ENCODE measurements around the gene SMG6.

Gene SMG6

DNA sequence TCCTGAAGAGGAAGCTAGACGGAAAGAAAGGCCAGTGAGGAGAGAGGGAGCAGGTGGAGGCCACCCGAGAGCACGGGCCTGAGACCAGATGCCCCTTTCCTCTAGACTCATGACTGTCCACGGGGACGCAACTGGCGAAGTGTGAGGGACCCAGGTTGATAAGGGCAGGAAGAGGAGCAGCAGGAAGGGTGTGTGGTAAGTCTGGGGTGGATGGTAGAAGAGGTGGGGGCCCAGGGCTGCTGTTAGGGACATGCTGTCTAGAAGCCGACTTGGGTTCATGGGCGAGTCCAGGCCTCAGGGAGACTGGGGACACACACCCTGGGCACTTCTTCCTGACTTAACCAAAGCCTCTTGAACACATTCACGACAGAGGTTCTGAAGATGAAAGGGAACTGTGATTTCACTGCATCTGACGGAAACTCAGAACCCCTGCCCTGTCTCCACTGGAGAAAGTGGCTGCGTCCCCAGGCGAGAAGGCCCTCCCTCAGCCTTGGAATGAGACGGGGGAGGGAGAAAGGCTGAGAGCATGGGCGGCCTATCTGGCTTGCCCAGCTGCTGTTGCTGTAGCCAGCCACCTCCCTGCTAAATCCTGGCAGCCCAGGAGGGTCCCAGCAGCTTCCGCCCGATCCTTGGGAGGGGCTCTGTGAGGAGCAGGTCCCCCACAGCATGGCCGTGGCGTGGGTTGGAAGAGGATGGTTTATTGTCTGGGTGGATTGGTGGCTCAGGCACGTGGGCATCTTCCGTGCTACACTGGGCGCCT is 242.7 kb downstream of the SMG6 start:
- H3K4me3 ChIP-seq (ENCODE audit: low read depth, low read length) = no peak overlapping the region
- peaks cover 13% of the 10 kb centered on the region for H3K4me1 ChIP-seq (ENCODE audit: control insufficient read depth, insufficient read depth, low read length)
- H3K9me3 ChIP-seq (ENCODE audit: control insufficient read depth, insufficient read depth, low read length) = no peaks in the 10 kb centered on the region
- H3K27me3 ChIP-seq (ENCODE audit: control insufficient read depth, insufficient read depth, low read length) = peaks cover 24% of the 10 kb centered on the region
- peaks cover 3% of the 10 kb centered on the region for H3K36me3 ChIP-seq (ENCODE audit: control insufficient read depth, insufficient read depth, low read length)
- H3K9ac ChIP-seq (ENCODE audit: low read depth, low read length) = no peak overlapping the region

DNA sequence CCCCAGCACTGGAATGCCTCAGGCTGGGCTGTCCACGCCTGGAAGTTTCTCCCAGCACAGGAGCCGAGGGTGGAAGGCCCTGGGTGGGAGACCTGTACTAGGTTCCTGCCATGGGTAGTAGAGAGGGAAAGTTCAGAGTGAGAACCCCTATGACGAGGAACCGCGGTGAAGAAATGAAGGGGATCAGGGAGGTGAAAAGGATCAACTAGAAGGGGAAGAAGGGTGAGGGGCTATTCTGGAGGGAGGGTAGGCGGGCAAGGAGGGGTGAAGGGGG is 243.3 kb downstream of the SMG6 start:
- H3K4me3 ChIP-seq (ENCODE audit: low read depth, low read length) = no peak overlapping the region
- H3K4me1 ChIP-seq (ENCODE audit: control insufficient read depth, insufficient read depth, low read length) = peaks cover 13% of the 10 kb centered on the region
- H3K36me3 ChIP-seq (ENCODE audit: control insufficient read depth, insufficient read depth, low read length) = peaks cover 3% of the 10 kb centered on the region
- H3K9me3 ChIP-seq (ENCODE audit: control insufficient read depth, insufficient read depth, low read length) = no peaks in the 10 kb centered on the region
- peaks cover 24% of the 10 kb centered on the region for H3K27me3 ChIP-seq (ENCODE audit: control insufficient read depth, insufficient read depth, low read length)
- no peak overlapping the region for H3K9ac ChIP-seq (ENCODE audit: low read depth, low read length)

DNA sequence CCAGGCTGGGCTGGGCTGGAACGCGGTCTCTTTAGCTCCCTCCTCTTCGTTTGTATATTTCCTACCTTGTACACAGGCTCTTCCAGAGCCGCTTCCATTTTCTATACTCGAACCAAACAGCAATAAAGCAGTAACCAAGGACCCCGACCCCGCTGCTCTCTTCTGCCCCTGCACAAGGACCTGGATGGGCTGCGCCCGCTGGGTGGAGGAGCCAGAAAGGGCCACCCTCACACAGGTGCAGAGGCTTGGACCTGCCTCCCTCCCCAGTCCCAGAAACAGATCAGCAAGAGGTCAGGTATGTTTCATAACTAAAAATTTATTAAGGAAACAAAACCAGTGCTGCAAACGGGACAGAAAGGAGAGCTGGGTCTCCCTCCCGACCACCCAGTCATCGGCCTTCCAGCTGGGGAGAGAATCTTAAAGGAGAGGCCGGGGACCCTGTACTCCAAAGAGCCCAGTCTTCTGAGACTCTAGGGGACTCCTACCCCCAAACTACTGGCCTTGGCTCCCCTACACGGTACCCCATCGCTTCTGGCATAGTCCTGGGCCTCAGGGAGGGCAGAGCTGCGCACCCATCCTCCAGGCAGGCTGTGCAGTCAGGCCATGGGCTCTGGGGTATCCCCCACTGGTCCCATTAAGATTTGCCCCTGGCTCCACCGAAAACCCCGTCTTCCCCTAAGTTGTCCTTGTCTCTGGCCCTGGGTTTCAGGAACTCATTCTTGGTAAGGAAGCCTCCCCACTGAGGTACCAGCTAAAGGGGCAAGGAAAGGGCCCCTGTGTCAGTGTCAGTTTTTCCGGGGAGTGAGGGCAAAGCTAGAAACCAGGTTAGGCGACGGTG is 243.8 kb downstream of the SMG6 start:
- Histone ChIP-seq H3K4me3 (ENCODE audit: low read depth, low read length) (no peak overlapping the region), H3K9ac (ENCODE audit: low read depth, low read length) (no peak overlapping the region), H3K9me3 (ENCODE audit: control insufficient read depth, insufficient read depth, low read length) (no peaks in the 10 kb centered on the region), H3K4me1 (ENCODE audit: control insufficient read depth, insufficient read depth, low read length) (peaks cover 11% of the 10 kb centered on the region), H3K36me3 (ENCODE audit: control insufficient read depth, insufficient read depth, low read length) (peaks cover under 1% of the 10 kb centered on the region), H3K27me3 (ENCODE audit: control insufficient read depth, insufficient read depth, low read length) (peaks cover 24% of the 10 kb centered on the region)

DNA sequence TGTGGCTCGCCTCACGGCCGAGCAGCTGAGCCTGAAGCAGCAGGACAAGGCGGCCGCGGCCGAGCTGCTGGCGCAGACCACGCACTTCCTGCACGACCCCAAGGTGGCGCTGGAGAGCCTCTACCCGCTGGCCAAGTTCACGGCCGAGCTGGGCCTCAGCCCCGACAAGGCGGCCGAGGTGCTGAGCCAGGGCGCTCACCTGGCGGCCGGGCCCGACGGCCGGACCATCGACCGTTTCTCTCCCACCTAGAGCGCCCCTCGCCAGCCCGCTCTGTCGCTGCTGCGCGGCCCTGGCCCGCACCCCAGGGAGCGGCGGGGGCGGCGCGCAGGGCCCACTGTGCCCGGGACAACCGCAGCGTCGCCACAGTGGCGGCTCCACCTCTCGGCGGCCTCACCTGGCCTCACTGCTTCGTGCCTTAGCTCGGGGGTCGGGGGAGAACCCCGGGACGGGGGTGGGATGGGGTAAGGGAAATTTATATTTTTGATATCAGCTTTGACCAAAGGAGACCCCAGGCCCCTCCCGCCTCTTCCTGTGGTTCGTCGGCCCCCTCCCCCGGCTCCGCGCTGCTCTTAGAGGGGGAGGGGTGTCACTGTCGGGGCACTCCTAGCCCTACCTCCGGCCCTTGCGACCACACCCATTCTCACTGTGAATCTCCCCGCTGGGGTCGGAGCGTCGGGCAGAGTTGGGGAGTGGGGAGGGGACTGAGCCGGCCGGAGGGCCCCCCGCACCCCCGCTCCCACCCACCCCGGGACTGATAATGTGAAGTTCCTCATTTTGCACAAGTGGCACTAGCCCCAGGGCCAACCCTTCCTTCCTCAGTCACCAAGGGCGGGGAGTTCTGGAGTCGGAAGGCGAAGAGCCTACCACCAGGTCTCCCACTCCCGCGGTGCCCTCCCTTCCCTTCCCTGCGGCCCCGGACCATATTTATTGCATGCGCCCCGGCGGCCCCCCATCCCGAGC is 244.7 kb downstream of the SMG6 start:
- Histone ChIP-seq H3K4me1 (ENCODE audit: control insufficient read depth, insufficient read depth, low read length) (peaks cover 11% of the 10 kb centered on the region), H3K9ac (ENCODE audit: low read depth, low read length) (no peak overlapping the region), H3K9me3 (ENCODE audit: control insufficient read depth, insufficient read depth, low read length) (no peaks in the 10 kb centered on the region), H3K36me3 (ENCODE audit: control insufficient read depth, insufficient read depth, low read length) (no peaks in the 10 kb centered on the region), H3K4me3 (ENCODE audit: low read depth, low read length) (no peak overlapping the region), H3K27me3 (ENCODE audit: control insufficient read depth, insufficient read depth, low read length) (peaks cover 33% of the 10 kb centered on the region)

DNA sequence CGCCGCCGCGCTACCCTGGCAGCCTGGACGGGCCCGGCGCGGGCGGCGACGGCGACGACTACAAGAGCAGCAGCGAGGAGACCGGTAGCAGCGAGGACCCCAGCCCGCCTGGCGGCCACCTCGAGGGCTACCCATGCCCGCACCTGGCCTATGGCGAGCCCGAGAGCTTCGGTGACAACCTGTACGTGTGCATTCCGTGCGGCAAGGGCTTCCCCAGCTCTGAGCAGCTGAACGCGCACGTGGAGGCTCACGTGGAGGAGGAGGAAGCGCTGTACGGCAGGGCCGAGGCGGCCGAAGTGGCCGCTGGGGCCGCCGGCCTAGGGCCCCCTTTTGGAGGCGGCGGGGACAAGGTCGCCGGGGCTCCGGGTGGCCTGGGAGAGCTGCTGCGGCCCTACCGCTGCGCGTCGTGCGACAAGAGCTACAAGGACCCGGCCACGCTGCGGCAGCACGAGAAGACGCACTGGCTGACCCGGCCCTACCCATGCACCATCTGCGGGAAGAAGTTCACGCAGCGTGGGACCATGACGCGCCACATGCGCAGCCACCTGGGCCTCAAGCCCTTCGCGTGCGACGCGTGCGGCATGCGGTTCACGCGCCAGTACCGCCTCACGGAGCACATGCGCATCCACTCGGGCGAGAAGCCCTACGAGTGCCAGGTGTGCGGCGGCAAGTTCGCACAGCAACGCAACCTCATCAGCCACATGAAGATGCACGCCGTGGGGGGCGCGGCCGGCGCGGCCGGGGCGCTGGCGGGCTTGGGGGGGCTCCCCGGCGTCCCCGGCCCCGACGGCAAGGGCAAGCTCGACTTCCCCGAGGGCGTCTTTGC is 245.6 kb downstream of the SMG6 start:
- Histone ChIP-seq H3K9ac (ENCODE audit: low read depth, low read length) (no peak overlapping the region), H3K27me3 (ENCODE audit: control insufficient read depth, insufficient read depth, low read length) (peaks cover 40% of the 10 kb centered on the region), H3K4me3 (ENCODE audit: low read depth, low read length) (no peak overlapping the region), H3K36me3 (ENCODE audit: control insufficient read depth, insufficient read depth, low read length) (no peaks in the 10 kb centered on the region), H3K9me3 (ENCODE audit: control insufficient read depth, insufficient read depth, low read length) (no peaks in the 10 kb centered on the region), H3K4me1 (ENCODE audit: control insufficient read depth, insufficient read depth, low read length) (peaks cover 6% of the 10 kb centered on the region)

DNA sequence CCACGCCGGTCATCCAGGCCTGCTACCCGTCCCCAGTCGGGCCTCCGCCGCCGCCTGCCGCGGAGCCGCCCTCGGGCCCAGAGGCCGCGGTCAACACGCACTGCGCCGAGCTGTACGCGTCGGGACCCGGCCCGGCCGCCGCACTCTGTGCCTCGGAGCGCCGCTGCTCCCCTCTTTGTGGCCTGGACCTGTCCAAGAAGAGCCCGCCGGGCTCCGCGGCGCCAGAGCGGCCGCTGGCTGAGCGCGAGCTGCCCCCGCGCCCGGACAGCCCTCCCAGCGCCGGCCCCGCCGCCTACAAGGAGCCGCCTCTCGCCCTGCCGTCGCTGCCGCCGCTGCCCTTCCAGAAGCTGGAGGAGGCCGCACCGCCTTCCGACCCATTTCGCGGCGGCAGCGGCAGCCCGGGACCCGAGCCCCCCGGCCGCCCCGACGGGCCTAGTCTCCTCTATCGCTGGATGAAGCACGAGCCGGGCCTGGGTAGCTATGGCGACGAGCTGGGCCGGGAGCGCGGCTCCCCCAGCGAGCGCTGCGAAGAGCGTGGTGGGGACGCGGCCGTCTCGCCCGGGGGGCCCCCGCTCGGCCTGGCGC is 246.3 kb downstream of the SMG6 start:
- no peaks in the 10 kb centered on the region for H3K36me3 ChIP-seq (ENCODE audit: control insufficient read depth, insufficient read depth, low read length)
- no peak overlapping the region for H3K9ac ChIP-seq (ENCODE audit: low read depth, low read length)
- no peaks in the 10 kb centered on the region for H3K4me1 ChIP-seq (ENCODE audit: control insufficient read depth, insufficient read depth, low read length)
- peaks cover 43% of the 10 kb centered on the region for H3K27me3 ChIP-seq (ENCODE audit: control insufficient read depth, insufficient read depth, low read length)
- H3K9me3 ChIP-seq (ENCODE audit: control insufficient read depth, insufficient read depth, low read length) = no peaks in the 10 kb centered on the region
- no peak overlapping the region for H3K4me3 ChIP-seq (ENCODE audit: low read depth, low read length)

DNA sequence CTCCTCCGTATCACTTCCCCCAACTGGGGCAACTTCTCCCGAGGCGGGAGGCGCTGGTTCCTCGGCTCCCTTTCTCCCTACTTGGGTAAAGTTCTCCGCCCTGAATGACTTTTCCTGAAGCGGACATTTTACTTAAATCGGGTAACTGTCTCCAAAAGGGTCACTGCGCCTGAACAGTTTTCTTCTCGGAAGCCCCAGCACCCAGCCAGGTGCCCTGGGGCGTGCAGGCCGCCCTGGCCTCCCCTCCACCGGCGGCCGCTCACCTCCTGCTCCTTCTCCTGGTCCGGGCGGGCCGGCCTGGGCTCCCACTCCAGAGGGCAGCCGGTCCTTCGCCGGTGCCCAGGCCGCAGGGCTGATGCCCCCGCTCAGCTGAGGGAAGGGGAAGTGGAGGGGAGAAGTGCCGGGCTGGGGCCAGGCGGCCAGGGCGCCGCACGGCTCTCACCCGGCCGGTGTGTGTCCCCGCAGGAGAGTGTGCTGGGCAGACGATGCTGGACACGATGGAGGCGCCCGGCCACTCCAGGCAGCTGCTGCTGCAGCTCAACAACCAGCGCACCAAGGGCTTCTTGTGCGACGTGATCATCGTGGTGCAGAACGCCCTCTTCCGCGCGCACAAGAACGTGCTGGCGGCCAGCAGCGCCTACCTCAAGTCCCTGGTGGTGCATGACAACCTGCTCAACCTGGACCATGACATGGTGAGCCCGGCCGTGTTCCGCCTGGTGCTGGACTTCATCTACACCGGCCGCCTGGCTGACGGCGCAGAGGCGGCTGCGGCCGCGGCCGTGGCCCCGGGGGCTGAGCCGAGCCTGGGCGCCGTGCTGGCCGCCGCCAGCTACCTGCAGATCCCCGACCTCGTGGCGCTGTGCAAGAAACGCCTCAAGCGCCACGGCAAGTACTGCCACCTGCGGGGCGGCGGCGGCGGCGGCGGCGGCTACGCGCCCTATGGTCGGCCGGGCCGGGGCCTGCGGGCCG is 247.1 kb downstream of the SMG6 start:
- Histone ChIP-seq H3K4me3 (ENCODE audit: low read depth, low read length) (no peak overlapping the region), H3K9ac (ENCODE audit: low read depth, low read length) (no peak overlapping the region), H3K4me1 (ENCODE audit: control insufficient read depth, insufficient read depth, low read length) (no peaks in the 10 kb centered on the region), H3K27me3 (ENCODE audit: control insufficient read depth, insufficient read depth, low read length) (peaks cover 51% of the 10 kb centered on the region), H3K9me3 (ENCODE audit: control insufficient read depth, insufficient read depth, low read length) (no peaks in the 10 kb centered on the region), H3K36me3 (ENCODE audit: control insufficient read depth, insufficient read depth, low read length) (no peaks in the 10 kb centered on the region)

DNA sequence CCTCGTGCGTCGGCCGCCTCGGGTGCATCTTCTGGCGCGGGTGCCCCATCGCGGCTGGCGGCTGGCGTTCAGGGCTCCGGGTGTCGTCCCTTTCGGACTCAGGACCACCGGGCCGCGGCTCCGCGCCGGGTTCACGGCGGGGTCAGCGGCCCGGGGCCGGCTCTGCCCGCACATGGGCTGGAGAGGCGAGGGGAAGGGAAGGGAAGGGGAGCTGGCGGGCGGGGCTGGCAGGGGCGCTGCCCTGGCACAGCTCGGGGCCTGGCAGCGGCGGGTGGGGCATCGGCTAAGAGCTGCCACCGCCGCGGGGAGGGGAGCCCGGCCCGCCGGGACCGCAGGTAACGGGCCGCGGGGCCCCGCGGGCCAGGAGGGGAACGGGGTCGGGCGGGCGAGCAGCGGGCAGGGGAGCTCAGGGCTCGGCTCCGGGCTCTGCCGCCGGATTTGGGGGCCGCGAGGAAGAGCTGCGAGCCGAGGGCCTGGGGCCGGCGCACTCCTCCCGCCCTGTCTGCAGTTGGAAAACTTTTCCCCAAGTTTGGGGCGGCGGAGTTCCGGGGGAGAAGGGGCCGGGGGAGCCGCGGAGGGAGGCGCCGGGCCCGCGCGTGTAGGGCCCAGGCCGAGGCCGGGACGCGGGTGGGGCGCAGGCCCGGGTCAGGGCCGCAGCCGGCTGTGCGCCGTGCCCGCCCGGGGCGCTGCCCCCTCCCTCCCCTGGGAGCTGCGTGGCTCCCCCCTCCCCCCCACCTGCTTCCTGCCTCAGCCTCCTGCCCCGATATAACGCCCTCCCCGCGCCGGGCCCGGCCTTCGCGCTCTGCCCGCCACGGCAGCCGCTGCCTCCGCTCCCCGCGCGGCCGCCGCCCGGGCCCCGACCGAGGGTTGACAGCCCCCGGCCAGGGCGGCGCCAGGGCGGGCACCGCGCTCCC is 248.0 kb downstream of the SMG6 start:
- Histone ChIP-seq H3K9me3 (ENCODE audit: control insufficient read depth, insufficient read depth, low read length) (no peaks in the 10 kb centered on the region), H3K4me3 (ENCODE audit: low read depth, low read length) (peak overlapping the region; percentile 48), H3K9ac (ENCODE audit: low read depth, low read length) (no peak overlapping the region), H3K4me1 (ENCODE audit: control insufficient read depth, insufficient read depth, low read length) (no peaks in the 10 kb centered on the region), H3K27me3 (ENCODE audit: control insufficient read depth, insufficient read depth, low read length) (peaks cover 55% of the 10 kb centered on the region), H3K36me3 (ENCODE audit: control insufficient read depth, insufficient read depth, low read length) (no peaks in the 10 kb centered on the region)

DNA sequence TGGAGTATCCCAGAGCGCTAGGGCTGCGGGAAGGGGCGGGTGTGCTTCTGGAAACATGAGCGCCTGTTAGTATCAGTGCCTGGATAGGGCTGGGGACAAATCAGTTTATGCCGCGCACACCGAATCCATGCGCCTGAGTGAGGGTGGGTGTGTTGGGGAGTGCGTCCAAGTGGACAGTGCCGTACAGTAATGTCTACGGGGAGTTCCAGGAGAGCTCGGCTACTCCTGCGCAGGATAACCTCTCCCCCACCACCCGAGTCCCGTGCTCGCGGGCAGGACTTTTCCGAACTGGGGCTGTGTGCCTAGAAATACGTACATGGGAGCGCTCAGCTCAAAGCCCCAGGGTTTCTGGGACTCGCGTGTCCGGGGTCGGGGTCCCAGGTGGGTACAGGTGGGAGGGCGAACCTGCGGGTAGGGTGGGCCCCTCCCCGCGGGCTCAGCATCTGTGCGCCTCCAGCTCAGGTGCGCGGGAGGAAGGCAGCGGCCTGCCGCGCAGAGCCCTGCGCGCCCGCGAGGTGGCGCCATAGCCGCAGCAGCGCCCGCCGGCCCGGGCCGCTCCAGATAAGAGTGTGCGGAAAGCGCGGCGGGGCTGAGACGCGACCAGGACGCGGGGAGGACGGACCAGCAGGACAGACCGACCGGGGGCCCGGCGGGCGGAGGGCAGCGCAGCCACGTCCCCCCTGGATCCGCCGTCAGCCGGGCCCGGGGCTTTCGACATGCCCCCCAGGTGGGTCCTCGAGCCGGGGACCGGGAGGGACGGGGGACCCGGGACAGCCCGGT is 248.9 kb downstream of the SMG6 start, which contains the start of gene HIC1:
Gene HIC1 (plus strand): TSS at position 592 of the 780 bp plus-strand sequence. CDS start 1,588 bp downstream, outside the sequence.
- H3K4me3 ChIP-seq (ENCODE audit: low read depth, low read length) = peak within 1 kb of the TSS; percentile 48
- no peak within 1 kb of the TSS for H3K9ac ChIP-seq (ENCODE audit: low read depth, low read length)
- no peaks in the 10 kb centered on the region for H3K4me1 ChIP-seq (ENCODE audit: control insufficient read depth, insufficient read depth, low read length)
- peaks cover 49% of the 10 kb centered on the region for H3K27me3 ChIP-seq (ENCODE audit: control insufficient read depth, insufficient read depth, low read length)
- H3K36me3 ChIP-seq (ENCODE audit: control insufficient read depth, insufficient read depth, low read length) = no peaks in the 10 kb centered on the region
- no peaks in the 10 kb centered on the region for H3K9me3 ChIP-seq (ENCODE audit: control insufficient read depth, insufficient read depth, low read length)

All from iPS-15b (cell line).